Caco-2 (cell line): ENCODE data around the gene PTPRG. TPM values are rescaled to one million over a fixed set of nuclear protein-coding genes. Genes with fewer than 3 reads are reported as not detected.

Experiments used
- BruUV-seq: library from RNA; stranded (reverse); fragments of 400-500 nt; replicated peaks from 2 replicates; lab custom pipeline; 2021; lab: Mats Ljungman, UMichigan
- CTCF ChIA-PET: fragments of 300-600 bp; sonication (Branson Sonifier 250); formaldehyde crosslinking; loops from one replicate; lab custom pipeline; 2022; ENCODE audit warnings: antibody characterized with exemption; lab: Charles Lee
- POLR2A ChIA-PET: fragments of 300-600 bp; sonication (Branson Sonifier 250); formaldehyde crosslinking; loops from one replicate; lab custom pipeline; 2022; ENCODE audit warnings: antibody characterized with exemption; lab: Charles Lee
- DNase-seq, 2 experiments: peaks; one replicate each; pipeline versions ENCODE4 v3.0.0 to v3.0.0-alpha.2; 2020 to 2022
- H3K27me3 ChIP-seq: replicated peaks from 2 replicates; pipeline ENCODE4 v1.6.0; 2011; ENCODE audit warnings: low read length; ENCODE audit not compliant: control insufficient read depth, insufficient read depth
- H3K36me3 ChIP-seq: 2 replicates; pipeline ENCODE4 v1.5.1; 2011; ENCODE audit warnings: low read length; ENCODE audit not compliant: control insufficient read depth, insufficient read depth
- H3K4me1 ChIP-seq: fragments of 250-450 bp; sonication (Bioruptor Pico); 2 replicates; pipeline ENCODE4 v1.5.1; 2020; ENCODE audit warnings: mild to moderate bottlenecking
- H3K4me3 ChIP-seq: 2 replicates; pipeline ENCODE4 v1.5.1; 2011; ENCODE audit warnings: low read depth, mild to moderate bottlenecking, control low read depth, low read length
- H3K9me3 ChIP-seq: fragments of 250-450 bp; sonication (Bioruptor Pico); 2 replicates; pipeline ENCODE4 v1.5.1; 2020; ENCODE audit warnings: mild to moderate bottlenecking, moderate library complexity
- H3K27ac Mint-ChIP-seq: one replicate; pipeline ENCODE4 v1.8.0; 2022; ENCODE audit warnings: mixed read lengths; ENCODE audit not compliant: unreplicated experiment
- H3K27me3 Mint-ChIP-seq: one replicate; pipeline ENCODE4 v1.8.0; 2022; ENCODE audit warnings: mixed read lengths; ENCODE audit not compliant: insufficient read depth, unreplicated experiment
- H3K36me3 Mint-ChIP-seq: one replicate; pipeline ENCODE4 v1.8.0; 2022; ENCODE audit warnings: mild to moderate bottlenecking, mixed read lengths; ENCODE audit not compliant: insufficient read depth, unreplicated experiment
- H3K4me1 Mint-ChIP-seq: one replicate; pipeline ENCODE4 v1.8.0; 2022; ENCODE audit warnings: low read depth, mixed read lengths; ENCODE audit not compliant: unreplicated experiment
- H3K4me3 Mint-ChIP-seq: one replicate; pipeline ENCODE4 v1.8.0; 2022; ENCODE audit warnings: mild to moderate bottlenecking, moderate library complexity, mixed read lengths; ENCODE audit not compliant: unreplicated experiment
- H3K9me3 Mint-ChIP-seq: one replicate; pipeline ENCODE4 v1.8.0; 2022; ENCODE audit warnings: mixed read lengths; ENCODE audit not compliant: unreplicated experiment
- CTCF ChIP-seq, 2 experiments: fragments of 200-600 bp in 1 of 2; IDR thresholded peaks; 1 replicate in 1 of 2; 2 replicates in 1 of 2; pipeline versions ENCODE4 v1.5.1 to v1.8.0; 2011 to 2022; ENCODE audit warnings: antibody characterized with exemption in 1 of 2, control low read depth in 1 of 2, inconsistent platforms in 1 of 2, low read depth in 1 of 2, low read length in 1 of 2, mild to moderate bottlenecking in 1 of 2, moderate library complexity in 1 of 2; ENCODE audit not compliant: insufficient read depth in 1 of 2, severe bottlenecking in 1 of 2, unreplicated experiment in 1 of 2
- intact Hi-C: fragments of 100-400 bp; cut with micrococcal nuclease; formaldehyde crosslinking; loops from one replicate; pipeline ENCODE4 v1.10.0; 2022; ENCODE audit not compliant: unreplicated experiment
- total RNA-seq: library from RNA; stranded (reverse); gene quantifications from 2 replicates; pipeline ENCODE4 v1.2.3, GENCODE V29; 2022

PTPRG gene
- total RNA-seq, 1 experiment from 2014 or later: 46.4 TPM

GRCh38 chr3:62088472-62089104 is 527.2 kb downstream of the PTPRG start:
- no peak overlapping the region for H3K4me3 Mint-ChIP-seq
- H3K27me3 ChIP-seq: no peaks in the 10 kb centered on the region
- no TSS peak for BruUV-seq
- TF ChIP-seq CTCF (IDR thresholded peaks at IDR 0.05; ENCODE audit: insufficient read depth in 1 of 2, low read depth in 1 of 2, low read length in 1 of 2, severe bottlenecking in 1 of 2, unreplicated experiment in 1 of 2): no peak
- no peaks in the 10 kb centered on the region for H3K27me3 Mint-ChIP-seq
- ChIA-PET POLR2A (interaction anchor here (0.5 kb wide), 1 partner anchor 368 kb away, joined by 4 read pairs; no protein-coding TSS in a partner anchor), CTCF (interaction anchor here (0.6 kb wide), 1 partner anchor 1561 kb away, joined by 3 read pairs; no protein-coding TSS in a partner anchor)
- H3K4me1 Mint-ChIP-seq: no peaks in the 10 kb centered on the region
- H3K9me3 Mint-ChIP-seq: no peaks in the 10 kb centered on the region
- H3K36me3 ChIP-seq: no peaks in the 10 kb centered on the region
- no peaks in the 10 kb centered on the region for H3K9me3 ChIP-seq
- H3K4me3 ChIP-seq: no peak overlapping the region
- no peaks in the 10 kb centered on the region for H3K4me1 ChIP-seq
- no peak for DNase-seq
- no peaks in the 10 kb centered on the region for H3K36me3 Mint-ChIP-seq
- intact Hi-C loops: no loop called here
- H3K27ac Mint-ChIP-seq: no peak overlapping the region

- Histone ChIP-seq H3K36me3 (no peaks in the 10 kb centered on the region), H3K9me3 (no peaks in the 10 kb centered on the region), H3K27me3 (no peaks in the 10 kb centered on the region), H3K4me1 (no peaks in the 10 kb centered on the region), H3K4me3 (no peak overlapping the region)
- Mint-ChIP-seq H3K27ac (no peak overlapping the region), H3K9me3 (no peaks in the 10 kb centered on the region), H3K27me3 (no peaks in the 10 kb centered on the region), H3K36me3 (no peaks in the 10 kb centered on the region), H3K4me1 (no peaks in the 10 kb centered on the region), H3K4me3 (no peak overlapping the region)
- BruUV-seq: no TSS peak
- POLR2A ChIA-PET: no interaction called here
- no peak for TF ChIP-seq CTCF (IDR thresholded peaks at IDR 0.05; ENCODE audit: insufficient read depth in 1 of 2, low read depth in 1 of 2, low read length in 1 of 2, severe bottlenecking in 1 of 2, unreplicated experiment in 1 of 2)
- intact Hi-C loops: no loop called here
- CTCF ChIA-PET: no interaction called here
- no peak for DNase-seq
These were observed 528.7 kb downstream of the PTPRG start for GRCh38 chr3:62090066-62090465.

GRCh38 chr3:62090519-62090918 is 529.1 kb downstream of the PTPRG start:
- H3K4me1 Mint-ChIP-seq: no peaks in the 10 kb centered on the region
- no peak for TF ChIP-seq CTCF (IDR thresholded peaks at IDR 0.05; ENCODE audit: insufficient read depth in 1 of 2, low read depth in 1 of 2, low read length in 1 of 2, severe bottlenecking in 1 of 2, unreplicated experiment in 1 of 2)
- no TSS peak for BruUV-seq
- no peaks in the 10 kb centered on the region for H3K36me3 Mint-ChIP-seq
- no peak overlapping the region for H3K27ac Mint-ChIP-seq
- H3K9me3 Mint-ChIP-seq: no peaks in the 10 kb centered on the region
- Histone ChIP-seq H3K4me3 (no peak overlapping the region), H3K27me3 (no peaks in the 10 kb centered on the region), H3K36me3 (no peaks in the 10 kb centered on the region), H3K9me3 (no peaks in the 10 kb centered on the region), H3K4me1 (no peaks in the 10 kb centered on the region)
- ChIA-PET POLR2A (no interaction called here), CTCF (no interaction called here)
- no peak overlapping the region for H3K4me3 Mint-ChIP-seq
- DNase-seq: no peak
- no peaks in the 10 kb centered on the region for H3K27me3 Mint-ChIP-seq
- intact Hi-C loops: no loop called here
